HepG2 (cell line): ENCODE data around the gene ZER1. TPM values are rescaled to one million over a fixed set of nuclear protein-coding genes. Genes with fewer than 3 reads are reported as not detected.

Experiments
- DRAP1 ChIP-seq: IDR thresholded peaks from 2 replicates; pipeline ENCODE4 v1.6.1; 2016; ENCODE audit warnings: missing genetic modification reagents, missing compliant biosample characterization
- HBP1 ChIP-seq: IDR thresholded peaks from 2 replicates; pipeline ENCODE4 v1.6.1; 2016; ENCODE audit warnings: low read depth, control low read depth
- KLF16 ChIP-seq, 2 experiments: sonication (generic) in 1 of 2; formaldehyde crosslinking in 1 of 2; IDR thresholded peaks; 2 replicates each; pipeline versions ENCODE4 v1.6.1 to v1.8.0; 2016 to 2023; ENCODE audit warnings: missing genetic modification reagents in 2 of 2, missing compliant biosample characterization in 1 of 2
- PITX1 ChIP-seq: sonication (generic); formaldehyde crosslinking; IDR thresholded peaks from 2 replicates; pipeline ENCODE4 v1.5.1; 2020; ENCODE audit warnings: mild to moderate bottlenecking, missing genetic modification reagents
- RFX5 ChIP-seq: IDR thresholded peaks from 2 replicates; pipeline ENCODE4 v1.6.1; 2011; ENCODE audit warnings: low read depth, low read length, improper control_type of control experiment
- RXRB ChIP-seq: IDR thresholded peaks from 2 replicates; pipeline ENCODE4 v1.6.1; 2016; ENCODE audit warnings: borderline replicate concordance, missing genetic modification reagents, missing compliant biosample characterization
- STAG1 ChIP-seq: sonication (generic); formaldehyde crosslinking; IDR thresholded peaks from 2 replicates; pipeline ENCODE4 v1.4.0; 2020; ENCODE audit warnings: missing genetic modification reagents
- TBP ChIP-seq: sonication (generic); formaldehyde crosslinking; IDR thresholded peaks from 2 replicates; pipeline ENCODE4 v1.5.0; 2020; ENCODE audit warnings: missing genetic modification reagents
- ZFX ChIP-seq: sonication (generic); formaldehyde crosslinking; IDR thresholded peaks from 2 replicates; pipeline ENCODE4 v1.4.0; 2020; ENCODE audit warnings: mild to moderate bottlenecking, low read depth, missing genetic modification reagents, moderate library complexity
- ZMYM4 ChIP-seq: sonication (generic); formaldehyde crosslinking; IDR thresholded peaks from 2 replicates; pipeline ENCODE4 v1.8.1; 2023; ENCODE audit warnings: mild to moderate bottlenecking, missing genetic modification reagents
- ZNF333 ChIP-seq: sonication (generic); formaldehyde crosslinking; IDR thresholded peaks from 2 replicates; pipeline ENCODE4 v1.4.0; 2020; ENCODE audit warnings: mild to moderate bottlenecking, missing genetic modification reagents, borderline replicate concordance
- ZNF33B ChIP-seq: sonication (generic); formaldehyde crosslinking; IDR thresholded peaks from 2 replicates; pipeline ENCODE4 v1.5.1; 2020; ENCODE audit warnings: mild to moderate bottlenecking, missing genetic modification reagents
- ZNF614 ChIP-seq: IDR thresholded peaks from 2 replicates; pipeline ENCODE4 v1.6.1; 2018; ENCODE audit warnings: missing biosample characterization, missing genetic modification reagents, inconsistent platforms, borderline replicate concordance
- polyA plus RNA-seq, 8 experiments: library from polyadenylated mRNA; depleted of rRNA in 3 of 8; stranded (reverse) in 7 of 8; unstranded in 1 of 8; fragments of >200 nt; fragmentation: Illumina TruSeq in 4 of 8; extraction: Trizol in 4 of 8; gene quantifications; 2 replicates each; pipeline versions ENCODE4 v1.2.1 to v1.2.3, GENCODE V29; 2011 to 2016; ENCODE audit warnings: low read depth in 4 of 8, missing spikeins in 1 of 8, mixed read lengths in 1 of 8; ENCODE audit not compliant: insufficient read depth in 1 of 8
- total RNA-seq, 5 experiments: library from RNA; depleted of rRNA; stranded (reverse); fragments of >200 nt; fragmentation: Illumina TruSeq; extraction: Trizol; gene quantifications; 2 replicates each; pipeline ENCODE4 v1.2.3, GENCODE V29; 2016; ENCODE audit warnings: low read depth in 1 of 5
- TF ChIP-seq, protein P1 (sequence below): sonication (generic); formaldehyde crosslinking; IDR thresholded peaks from 2 replicates; pipeline ENCODE4; 2020; ENCODE audit warnings: missing genetic modification reagents, mild to moderate bottlenecking, borderline replicate concordance
- TF ChIP-seq, protein P2 (sequence below): sonication (generic); formaldehyde crosslinking; IDR thresholded peaks from 2 replicates; pipeline ENCODE4 v1.8.1; 2023; ENCODE audit warnings: mild to moderate bottlenecking, inconsistent platforms, moderate library complexity, missing genetic modification reagents, borderline replicate concordance
- TF ChIP-seq, protein P3 (sequence below), 2 experiments: sonication (generic) in 1 of 2; formaldehyde crosslinking in 1 of 2; IDR thresholded peaks; 2 replicates each; pipeline versions ENCODE4 v1.5.1 to v1.6.1; 2011 to 2020; ENCODE audit warnings: borderline replicate concordance in 1 of 2, low read depth in 1 of 2, low read length in 1 of 2, mild to moderate bottlenecking in 1 of 2, missing genetic modification reagents in 1 of 2, moderate library complexity in 1 of 2
- TF ChIP-seq, protein P4 (sequence below): sonication (generic); formaldehyde crosslinking; IDR thresholded peaks from 2 replicates; pipeline ENCODE4 v1.5.0; 2020; ENCODE audit warnings: missing genetic modification reagents

Gene ZER1
- total and polyA plus RNA-seq, 2 of the 13 experiments (the other 11 are each of a cell fraction or from before 2014, with no cell fraction given): 7.7 to 40.0 TPM

DNA sequence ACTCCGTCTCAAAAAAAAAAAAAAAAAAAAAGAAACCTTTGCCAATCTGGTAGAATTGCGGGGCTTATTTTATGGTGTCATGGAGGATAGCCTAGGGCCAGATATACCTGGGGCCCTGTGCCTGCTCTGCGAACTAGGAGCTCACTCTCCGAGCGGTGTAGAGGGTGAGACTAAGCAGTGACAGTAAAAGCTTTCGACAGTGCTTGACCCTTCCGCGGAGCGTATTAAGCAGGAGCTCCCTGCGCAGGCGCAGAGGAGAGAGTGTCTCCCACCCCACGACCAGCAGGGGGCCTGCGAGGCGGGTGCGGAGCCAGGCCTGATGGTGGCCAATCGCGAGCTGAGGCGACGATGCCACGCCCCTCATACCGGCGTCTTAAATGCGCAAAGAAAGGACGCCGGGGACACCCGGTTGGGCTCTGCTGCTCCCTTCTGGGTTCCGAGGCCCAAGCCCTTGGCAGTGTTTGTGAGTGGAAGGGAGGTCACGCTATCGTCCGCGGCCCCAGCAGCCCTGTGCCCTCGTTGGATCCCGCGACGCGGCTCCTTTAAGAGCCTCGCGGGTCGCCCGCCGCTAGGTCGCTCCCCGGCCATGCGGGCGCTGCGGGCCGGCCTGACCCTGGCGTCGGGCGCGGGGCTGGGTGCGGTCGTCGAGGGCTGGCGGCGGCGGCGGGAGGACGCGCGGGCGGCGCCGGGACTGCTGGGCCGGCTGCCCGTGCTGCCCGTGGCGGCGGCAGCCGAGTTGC is 46.5 kb upstream of the ZER1 start, which contains the start of gene ENDOG (continued):
- TF ChIP-seq, protein P1, sequence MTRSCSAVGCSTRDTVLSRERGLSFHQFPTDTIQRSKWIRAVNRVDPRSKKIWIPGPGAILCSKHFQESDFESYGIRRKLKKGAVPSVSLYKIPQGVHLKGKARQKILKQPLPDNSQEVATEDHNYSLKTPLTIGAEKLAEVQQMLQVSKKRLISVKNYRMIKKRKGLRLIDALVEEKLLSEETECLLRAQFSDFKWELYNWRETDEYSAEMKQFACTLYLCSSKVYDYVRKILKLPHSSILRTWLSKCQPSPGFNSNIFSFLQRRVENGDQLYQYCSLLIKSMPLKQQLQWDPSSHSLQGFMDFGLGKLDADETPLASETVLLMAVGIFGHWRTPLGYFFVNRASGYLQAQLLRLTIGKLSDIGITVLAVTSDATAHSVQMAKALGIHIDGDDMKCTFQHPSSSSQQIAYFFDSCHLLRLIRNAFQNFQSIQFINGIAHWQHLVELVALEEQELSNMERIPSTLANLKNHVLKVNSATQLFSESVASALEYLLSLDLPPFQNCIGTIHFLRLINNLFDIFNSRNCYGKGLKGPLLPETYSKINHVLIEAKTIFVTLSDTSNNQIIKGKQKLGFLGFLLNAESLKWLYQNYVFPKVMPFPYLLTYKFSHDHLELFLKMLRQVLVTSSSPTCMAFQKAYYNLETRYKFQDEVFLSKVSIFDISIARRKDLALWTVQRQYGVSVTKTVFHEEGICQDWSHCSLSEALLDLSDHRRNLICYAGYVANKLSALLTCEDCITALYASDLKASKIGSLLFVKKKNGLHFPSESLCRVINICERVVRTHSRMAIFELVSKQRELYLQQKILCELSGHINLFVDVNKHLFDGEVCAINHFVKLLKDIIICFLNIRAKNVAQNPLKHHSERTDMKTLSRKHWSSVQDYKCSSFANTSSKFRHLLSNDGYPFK (CRISPR knock-in tag): no peak
- TF ChIP-seq, protein P2, sequence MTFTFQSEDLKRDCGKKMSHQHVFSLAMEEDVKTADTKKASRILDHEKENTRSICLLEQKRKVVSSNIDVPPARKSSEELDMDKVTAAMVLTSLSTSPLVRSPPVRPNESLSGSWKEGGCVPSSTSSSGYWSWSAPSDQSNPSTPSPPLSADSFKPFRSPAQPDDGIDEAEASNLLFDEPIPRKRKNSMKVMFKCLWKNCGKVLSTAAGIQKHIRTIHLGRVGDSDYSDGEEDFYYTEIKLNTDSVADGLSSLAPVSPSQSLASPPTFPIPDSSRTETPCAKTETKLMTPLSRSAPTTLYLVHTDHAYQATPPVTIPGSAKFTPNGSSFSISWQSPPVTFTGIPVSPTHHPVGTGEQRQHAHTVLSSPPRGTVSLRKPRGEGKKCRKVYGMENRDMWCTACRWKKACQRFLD (CRISPR knock-in tag): 0 out of 2 replicates have a peak, but pooled peaks have one; percentile 8
- TF ChIP-seq RFX5: 0 out of 2 replicates have a peak, but pooled peaks have one; percentile 39
- peak; percentile 56; the same call in 1 of the 2 replicates for TF ChIP-seq ZFX (CRISPR knock-in tag)
- peak; percentile 82 for TF ChIP-seq ZMYM4
- TF ChIP-seq ZNF614 (CRISPR knock-in tag): peak; percentile 81
- TF ChIP-seq, protein P3, sequence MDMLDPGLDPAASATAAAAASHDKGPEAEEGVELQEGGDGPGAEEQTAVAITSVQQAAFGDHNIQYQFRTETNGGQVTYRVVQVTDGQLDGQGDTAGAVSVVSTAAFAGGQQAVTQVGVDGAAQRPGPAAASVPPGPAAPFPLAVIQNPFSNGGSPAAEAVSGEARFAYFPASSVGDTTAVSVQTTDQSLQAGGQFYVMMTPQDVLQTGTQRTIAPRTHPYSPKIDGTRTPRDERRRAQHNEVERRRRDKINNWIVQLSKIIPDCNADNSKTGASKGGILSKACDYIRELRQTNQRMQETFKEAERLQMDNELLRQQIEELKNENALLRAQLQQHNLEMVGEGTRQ (IDR thresholded peaks at IDR 0.05; ENCODE audit: low read depth, low read length): no peak
- TF ChIP-seq, protein P3 (CRISPR knock-in tag; IDR thresholded peaks at IDR 0.05; ENCODE audit: borderline replicate concordance): no peak; the same call in 1 of the 2 replicates
- peak; percentile 81; the same call in 1 of the 2 replicates for TF ChIP-seq PITX1 (CRISPR knock-in tag)
- TF ChIP-seq, protein P4, sequence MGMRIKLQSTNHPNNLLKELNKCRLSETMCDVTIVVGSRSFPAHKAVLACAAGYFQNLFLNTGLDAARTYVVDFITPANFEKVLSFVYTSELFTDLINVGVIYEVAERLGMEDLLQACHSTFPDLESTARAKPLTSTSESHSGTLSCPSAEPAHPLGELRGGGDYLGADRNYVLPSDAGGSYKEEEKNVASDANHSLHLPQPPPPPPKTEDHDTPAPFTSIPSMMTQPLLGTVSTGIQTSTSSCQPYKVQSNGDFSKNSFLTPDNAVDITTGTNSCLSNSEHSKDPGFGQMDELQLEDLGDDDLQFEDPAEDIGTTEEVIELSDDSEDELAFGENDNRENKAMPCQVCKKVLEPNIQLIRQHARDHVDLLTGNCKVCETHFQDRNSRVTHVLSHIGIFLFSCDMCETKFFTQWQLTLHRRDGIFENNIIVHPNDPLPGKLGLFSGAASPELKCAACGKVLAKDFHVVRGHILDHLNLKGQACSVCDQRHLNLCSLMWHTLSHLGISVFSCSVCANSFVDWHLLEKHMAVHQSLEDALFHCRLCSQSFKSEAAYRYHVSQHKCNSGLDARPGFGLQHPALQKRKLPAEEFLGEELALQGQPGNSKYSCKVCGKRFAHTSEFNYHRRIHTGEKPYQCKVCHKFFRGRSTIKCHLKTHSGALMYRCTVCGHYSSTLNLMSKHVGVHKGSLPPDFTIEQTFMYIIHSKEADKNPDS: 0 out of 2 replicates have a peak, but pooled peaks have one; percentile 67
- TF ChIP-seq TBP (CRISPR knock-in tag): no peak; the same call in 1 of the 2 replicates
- 0 out of 2 replicates have a peak, but pooled peaks have one; percentile 45 for TF ChIP-seq ZNF333 (CRISPR knock-in tag)
- peak in 1 of 2 experiments; percentile 76; a peak in 2 of 4 replicates for TF ChIP-seq KLF16 (CRISPR knock-in tag; IDR thresholded peaks at IDR 0.05)
- no peak for TF ChIP-seq ZNF33B
- TF ChIP-seq HBP1 (CRISPR knock-in tag): no peak; the same call in 1 of the 2 replicates
- peak; percentile 100 for TF ChIP-seq DRAP1 (CRISPR knock-in tag)
- TF ChIP-seq RXRB (CRISPR knock-in tag): peak; percentile 61
- TF ChIP-seq STAG1 (CRISPR knock-in tag): peak; percentile 59
